Left ventricle myocardium inferior (tissue), 1 donor: Measurements from ENCODE around the gene IFT122. TPM values are rescaled to one million over a fixed set of nuclear protein-coding genes. Genes with fewer than 3 reads are reported as not detected.
"Not testable (repeated sequence)": the region's sequence is repeated elsewhere in the genome, so short reads cannot be mapped to it uniquely, and the experiment has no call there.

Source experiments
- DNase-seq: peaks from one replicate; pipeline ENCODE4 v3.0.0-alpha.2; 2020
- H3K27ac ChIP-seq: fragments of 200-600 bp; replicated peaks from 2 replicates; pipeline ENCODE4 v1.8.0; 2021
- H3K27me3 ChIP-seq: fragments of 200-600 bp; 2 replicates; pipeline ENCODE4 v1.8.0; 2021; ENCODE audit warnings: low read depth
- H3K36me3 ChIP-seq: fragments of 200-600 bp; 2 replicates; pipeline ENCODE4 v1.8.0; 2021
- H3K4me1 ChIP-seq: fragments of 200-600 bp; 2 replicates; pipeline ENCODE4 v1.8.0; 2021
- H3K4me3 ChIP-seq: fragments of 200-600 bp; 2 replicates; pipeline ENCODE4 v1.8.0; 2021; ENCODE audit warnings: mild to moderate bottlenecking, moderate library complexity
- H3K9me3 ChIP-seq: fragments of 200-600 bp; replicated peaks from 2 replicates; pipeline ENCODE4 v1.8.0; 2021
- CTCF ChIP-seq: fragments of 200-600 bp; IDR thresholded peaks from 2 replicates; pipeline ENCODE4 v1.8.0; 2021; ENCODE audit warnings: antibody characterized with exemption, mild to moderate bottlenecking, borderline replicate concordance
- intact Hi-C: fragments of 100-400 bp; cut with micrococcal nuclease; formaldehyde crosslinking; loops from one replicate; pipeline ENCODE4 v1.11.0; 2022
- total RNA-seq: library from RNA; stranded (reverse); fragmentation: NEBNext Ultra II Directional; extraction: Animal tissue kit (Norgen Biotek cat#: 25700); gene quantifications from one replicate; pipeline ENCODE4 v1.2.1, GENCODE V29; 2021
- donor health status: DM: no; HTN: yes; CAD: no; lungs with severe emphysema.

Gene IFT122
- total RNA-seq, 1 donor from 2014 or later = 16.5 TPM

GRCh38 chr3:129404130-129404529 lies 35.9 kb upstream of the IFT122 start:
- no peaks in the 10 kb centered on the region for H3K36me3 ChIP-seq
- peaks cover 2% of the 10 kb centered on the region for H3K4me1 ChIP-seq
- DNase-seq = no peak
- no peak overlapping the region for H3K4me3 ChIP-seq
- no peaks in the 10 kb centered on the region for H3K9me3 ChIP-seq
- no peak overlapping the region for H3K27ac ChIP-seq
- intact Hi-C loops = no loop called here
- TF ChIP-seq CTCF = no peak
- H3K27me3 ChIP-seq = no peaks in the 10 kb centered on the region

GRCh38 chr3:129404610-129405009 lies 35.4 kb upstream of the IFT122 start:
- Histone ChIP-seq H3K4me1 (no peaks in the 10 kb centered on the region), H3K36me3 (no peaks in the 10 kb centered on the region), H3K4me3 (no peak overlapping the region), H3K27ac (no peak overlapping the region), H3K9me3 (no peaks in the 10 kb centered on the region), H3K27me3 (no peaks in the 10 kb centered on the region)
- no peak for TF ChIP-seq CTCF
- intact Hi-C loops = no loop called here
- DNase-seq = no peak

GRCh38 chr3:129409541-129409940 lies 30.5 kb upstream of the IFT122 start:
- no peaks in the 10 kb centered on the region for H3K36me3 ChIP-seq
- no peak overlapping the region for H3K27ac ChIP-seq
- DNase-seq = no peak
- TF ChIP-seq CTCF = no peak
- no peak overlapping the region for H3K4me3 ChIP-seq
- no peaks in the 10 kb centered on the region for H3K27me3 ChIP-seq
- peaks cover 12% of the 10 kb centered on the region for H3K4me1 ChIP-seq
- H3K9me3 ChIP-seq = no peaks in the 10 kb centered on the region
- intact Hi-C loops = no loop called here

- Histone ChIP-seq H3K27me3 (no peaks in the 10 kb centered on the region), H3K4me1 (peaks cover 12% of the 10 kb centered on the region), H3K9me3 (no peaks in the 10 kb centered on the region), H3K4me3 (no peak overlapping the region), H3K36me3 (no peaks in the 10 kb centered on the region), H3K27ac (no peak overlapping the region)
- no peak for DNase-seq
- TF ChIP-seq CTCF = no peak
- intact Hi-C loops = no loop called here
These were observed 29.1 kb upstream of the IFT122 start for GRCh38 chr3:129410971-129411370.

- TF ChIP-seq CTCF = no peak
- Histone ChIP-seq H3K27ac (no peak overlapping the region), H3K4me1 (peaks cover 22% of the 10 kb centered on the region), H3K36me3 (no peaks in the 10 kb centered on the region), H3K27me3 (no peaks in the 10 kb centered on the region), H3K4me3 (no peak overlapping the region), H3K9me3 (no peaks in the 10 kb centered on the region)
- intact Hi-C loops = no loop called here
- DNase-seq = no peak
These were observed 27.4 kb upstream of the IFT122 start for GRCh38 chr3:129412542-129413198.

- DNase-seq, H3K4me3 ChIP-seq, intact Hi-C loops, H3K27me3 ChIP-seq, H3K36me3 ChIP-seq, H3K9me3 ChIP-seq: not testable (repeated sequence)
- Histone ChIP-seq H3K27ac (peak overlapping the region; percentile 17), H3K4me1 (peaks cover 27% of the 10 kb centered on the region)
These were observed 26.8 kb upstream of the IFT122 start for GRCh38 chr3:129413238-129413637.
